Stimulated activated naive CD4-positive, alpha-beta T cell treated with Interleukin-2 at 50 U/mL for 16 hours (primary cell): Measurements from ENCODE around the gene TMEM243.
"Not testable (repeated sequence)": the region's sequence is repeated elsewhere in the genome, so short reads cannot be mapped to it uniquely, and the experiment has no call there.

Experiments
- DNase-seq: peaks from one replicate; lab custom pipeline; 2025; lab: John Stamatoyannopoulos, UW

TMEM243 gene

DNA sequence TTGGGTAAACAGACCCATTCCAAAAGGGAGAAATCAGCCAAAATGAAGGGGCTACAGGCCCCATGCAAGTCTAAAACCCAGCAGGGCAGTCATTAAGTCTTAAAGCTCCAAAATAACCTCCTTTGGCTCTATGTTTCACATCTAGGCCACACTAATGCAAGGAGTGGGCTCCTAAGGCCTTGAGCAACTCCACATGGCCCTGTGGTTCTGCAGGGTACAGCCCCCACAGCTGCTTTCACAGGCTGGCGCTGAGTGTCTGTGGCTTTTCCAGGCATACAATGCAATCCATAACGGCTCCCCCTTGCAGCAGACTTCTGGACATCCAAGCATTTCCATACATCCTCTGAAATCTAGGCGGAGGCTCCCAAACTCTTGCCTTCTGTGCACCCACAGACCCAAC, 9.0 kb downstream of the TMEM243 start:
- no peak for DNase-seq

DNA sequence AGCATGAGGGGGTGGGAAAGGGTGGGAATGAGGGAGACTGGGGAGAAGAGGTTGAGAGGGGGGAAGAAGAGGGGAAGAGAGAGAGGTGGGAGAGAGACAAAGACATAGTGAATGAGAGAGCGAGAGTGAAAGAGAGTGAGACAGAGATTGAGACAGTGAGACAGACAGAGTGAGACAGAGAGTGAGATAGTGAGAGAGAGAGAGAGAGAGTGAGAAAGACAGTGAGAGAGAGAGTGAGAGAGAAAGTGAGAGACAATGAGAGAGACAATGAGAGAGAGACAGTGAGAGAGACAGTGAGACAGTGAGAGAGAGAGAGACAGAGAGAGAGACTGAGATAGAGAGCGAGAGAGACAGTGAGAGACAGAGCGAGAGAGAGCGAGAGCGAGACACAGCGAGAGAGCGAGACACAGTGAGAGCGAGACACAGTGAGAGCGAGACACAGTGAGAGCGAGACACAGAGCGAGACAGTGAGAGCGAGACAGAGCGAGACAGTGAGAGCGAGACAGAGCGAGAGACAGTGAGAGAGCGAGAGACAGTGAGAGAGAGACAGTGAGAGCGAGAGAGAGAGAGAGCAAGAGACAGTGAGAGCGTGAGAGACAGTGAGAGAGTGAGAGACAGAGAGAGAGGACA, 10.1 kb downstream of the TMEM243 start:
- DNase-seq, result no peak

DNA sequence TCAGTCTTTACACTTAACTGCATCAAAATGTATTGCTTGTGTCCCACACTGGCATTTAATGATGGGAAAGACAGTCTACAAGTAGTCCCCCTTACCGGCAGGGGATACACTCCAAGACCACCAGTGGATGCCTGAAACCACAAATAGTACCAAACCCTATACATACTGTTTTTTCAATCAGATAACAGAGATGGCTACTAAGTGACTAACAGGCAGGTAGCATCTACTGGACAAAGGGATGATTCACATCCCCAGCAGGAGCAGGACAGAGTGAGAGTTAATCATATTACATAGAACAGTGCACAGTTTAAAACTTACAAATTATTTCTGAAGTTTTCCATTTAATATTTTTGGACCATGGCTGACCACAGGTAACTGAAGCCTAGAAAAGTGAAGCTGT, 13.2 kb downstream of the TMEM243 start:
- DNase-seq, result no peak

DNA sequence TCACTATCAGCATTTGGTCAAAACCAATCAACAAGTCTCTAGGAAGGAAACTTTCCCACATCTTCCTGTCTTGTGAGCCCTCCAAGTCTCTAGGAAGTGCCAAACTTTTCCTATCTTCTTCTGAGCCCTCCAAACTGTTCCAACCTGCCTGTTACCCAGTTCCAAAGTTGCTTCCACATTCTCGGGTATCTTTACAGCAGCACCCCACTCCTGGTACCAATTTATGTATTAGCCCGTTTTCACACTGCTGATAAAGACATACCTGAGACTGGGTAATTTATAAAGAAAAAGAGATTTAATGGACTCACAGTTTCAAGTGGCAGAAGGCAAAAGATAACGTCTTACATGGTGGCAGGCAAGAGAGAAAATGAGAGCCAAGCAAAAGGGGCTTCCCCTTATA, 13.8 kb downstream of the TMEM243 start:
- DNase-seq, result not testable (repeated sequence)

DNA sequence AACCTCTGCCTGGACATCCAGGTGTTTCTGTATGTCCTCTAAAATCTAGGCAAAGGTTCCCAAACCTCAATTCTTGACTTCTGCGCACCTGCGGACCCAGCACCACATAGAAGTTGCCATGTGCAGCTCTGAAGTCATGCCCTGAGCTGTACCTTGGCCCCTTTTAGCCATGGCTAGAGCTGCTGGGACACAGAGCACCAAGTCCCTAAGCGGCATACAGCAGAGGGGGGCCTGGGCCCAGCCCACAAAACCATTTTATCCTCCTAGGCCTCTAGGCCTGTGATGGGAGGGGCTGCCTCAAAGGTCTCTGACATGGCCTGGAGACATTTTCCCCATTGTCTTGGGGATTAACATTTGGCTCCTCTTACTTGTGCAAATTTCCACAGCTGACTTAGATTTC, 14.6 kb downstream of the TMEM243 start:
- DNase-seq, result no peak

DNA sequence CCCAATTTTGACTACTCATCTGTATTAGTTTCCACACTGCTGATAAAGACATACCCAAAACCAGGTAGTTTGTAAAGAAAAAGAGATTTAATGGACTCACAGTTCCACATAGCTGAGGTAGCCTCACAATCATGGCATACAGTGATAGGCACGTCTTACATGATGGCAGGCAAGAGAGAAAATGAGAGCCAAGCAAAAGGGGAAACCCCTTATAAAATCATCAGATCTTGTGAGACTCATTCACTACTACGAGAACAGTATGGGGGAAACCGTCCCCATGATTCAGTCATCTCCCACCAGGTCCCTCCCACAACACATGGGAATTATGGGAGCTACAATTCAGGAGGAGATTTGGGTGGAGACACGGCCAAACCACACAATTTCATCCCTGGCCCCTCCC, 15.6 kb downstream of the TMEM243 start:
- DNase-seq, result not testable (repeated sequence)

DNA sequence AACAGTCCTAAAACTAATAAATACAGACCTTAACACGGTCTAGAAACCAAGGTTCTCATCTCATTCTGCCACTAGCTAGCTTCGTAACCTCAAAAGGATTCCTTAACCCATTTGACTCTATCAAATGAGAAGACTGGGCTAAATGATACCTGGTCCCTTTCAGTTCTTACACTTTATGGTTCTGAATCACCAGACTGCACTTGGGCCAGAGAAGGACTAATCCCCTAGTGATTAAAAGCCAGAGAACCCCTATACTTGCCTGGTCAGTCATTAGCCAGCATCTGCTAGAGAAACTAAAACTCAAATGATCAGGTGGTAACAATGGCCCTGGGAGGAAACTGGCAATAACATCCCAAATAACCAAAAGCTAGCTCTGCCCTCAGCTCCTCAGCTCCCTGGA, 16.8 kb downstream of the TMEM243 start:
- no peak for DNase-seq

DNA sequence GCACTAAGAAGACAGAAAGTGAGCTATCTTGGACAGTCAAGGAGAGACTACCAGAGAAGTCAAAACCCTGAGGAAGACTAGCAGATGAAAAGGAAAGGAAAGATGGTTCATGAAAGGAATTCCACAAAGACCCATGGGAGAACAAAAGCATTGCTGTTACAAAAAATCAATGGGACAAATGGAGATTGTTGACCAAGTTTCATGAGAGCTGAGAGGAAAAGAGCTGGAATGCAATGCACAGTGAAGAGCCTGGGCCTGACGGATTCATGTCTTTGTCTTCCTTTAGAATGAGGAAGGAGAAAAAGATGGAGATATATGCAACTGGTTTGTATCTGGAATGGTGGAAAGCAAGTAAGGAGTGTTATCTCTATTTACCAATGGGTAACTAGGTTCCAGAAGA, 17.3 kb downstream of the TMEM243 start:
- DNase-seq, result no peak

DNA sequence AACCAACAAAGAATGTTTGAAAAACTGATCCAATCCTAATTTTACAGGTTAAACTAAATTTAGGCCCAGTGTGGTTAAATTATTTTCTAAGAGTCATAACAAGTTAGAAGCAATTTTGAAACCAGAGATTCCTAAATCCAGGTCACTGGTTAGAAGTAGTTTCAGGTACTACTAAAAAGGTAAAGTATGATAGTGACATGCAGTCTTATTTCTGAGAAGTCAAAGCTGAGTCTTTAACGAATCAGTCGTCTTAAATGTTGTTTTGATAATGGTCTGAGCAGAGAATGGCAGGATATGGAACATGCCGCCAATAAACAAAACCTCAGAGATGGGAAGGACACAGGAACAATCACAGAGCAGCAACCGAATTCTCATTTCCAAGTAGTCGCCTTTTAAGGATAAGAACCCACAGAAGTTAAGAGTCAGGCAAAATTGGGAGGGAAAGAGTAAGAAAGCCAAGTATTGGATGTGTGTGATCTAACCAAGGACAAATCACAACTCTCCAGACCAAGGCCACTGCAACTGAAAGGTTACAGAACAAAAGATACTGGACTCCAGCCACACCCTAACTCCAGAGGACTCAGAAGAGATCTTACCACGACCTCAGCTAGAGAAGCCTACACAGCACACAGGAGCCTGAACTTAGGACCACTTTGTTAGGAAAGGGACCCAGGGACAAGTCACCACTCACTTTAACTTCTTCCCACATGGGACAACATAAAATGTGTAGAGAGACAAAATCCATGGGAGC, 19.7 kb downstream of the TMEM243 start:
- no peak for DNase-seq

DNA sequence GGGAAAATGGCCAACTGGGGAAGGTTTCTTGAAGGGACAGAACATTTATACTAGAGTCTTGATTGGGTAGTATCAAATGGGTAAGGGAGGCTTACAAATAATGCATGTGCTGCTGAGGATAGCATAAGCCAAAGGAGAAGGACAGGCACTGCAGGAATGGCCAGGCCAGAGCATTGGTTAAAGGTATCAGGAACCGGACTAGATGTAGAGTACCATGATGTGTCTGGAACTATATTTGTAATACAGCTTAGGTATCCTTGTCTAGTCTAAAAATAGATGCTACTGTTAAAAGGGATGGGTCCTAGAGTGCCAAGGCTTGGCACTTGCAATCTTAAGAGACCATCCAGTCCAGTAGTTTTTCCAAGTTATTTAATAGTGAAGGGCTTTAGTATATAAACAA, 20.3 kb downstream of the TMEM243 start:
- DNase-seq, result no peak

DNA sequence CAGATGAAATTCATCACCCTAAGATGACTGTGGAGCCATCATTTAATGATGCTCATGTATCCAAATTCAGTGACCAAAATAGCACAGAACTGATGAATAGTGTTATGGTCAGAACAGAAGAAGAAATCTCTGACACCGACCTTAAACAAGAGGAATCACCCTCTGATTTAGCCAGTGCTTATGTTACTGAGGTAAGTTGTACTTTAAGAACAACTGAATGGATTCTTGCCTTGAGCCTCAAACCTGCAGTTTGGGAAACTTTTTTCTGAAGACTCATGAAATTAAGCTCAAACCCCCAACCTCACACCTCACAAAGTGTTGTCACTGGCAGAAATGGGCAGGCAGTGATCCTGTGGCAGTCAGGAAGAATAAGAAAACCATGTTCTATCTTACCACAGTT, 25.6 kb downstream of the TMEM243 start:
- DNase-seq, result no peak

DNA sequence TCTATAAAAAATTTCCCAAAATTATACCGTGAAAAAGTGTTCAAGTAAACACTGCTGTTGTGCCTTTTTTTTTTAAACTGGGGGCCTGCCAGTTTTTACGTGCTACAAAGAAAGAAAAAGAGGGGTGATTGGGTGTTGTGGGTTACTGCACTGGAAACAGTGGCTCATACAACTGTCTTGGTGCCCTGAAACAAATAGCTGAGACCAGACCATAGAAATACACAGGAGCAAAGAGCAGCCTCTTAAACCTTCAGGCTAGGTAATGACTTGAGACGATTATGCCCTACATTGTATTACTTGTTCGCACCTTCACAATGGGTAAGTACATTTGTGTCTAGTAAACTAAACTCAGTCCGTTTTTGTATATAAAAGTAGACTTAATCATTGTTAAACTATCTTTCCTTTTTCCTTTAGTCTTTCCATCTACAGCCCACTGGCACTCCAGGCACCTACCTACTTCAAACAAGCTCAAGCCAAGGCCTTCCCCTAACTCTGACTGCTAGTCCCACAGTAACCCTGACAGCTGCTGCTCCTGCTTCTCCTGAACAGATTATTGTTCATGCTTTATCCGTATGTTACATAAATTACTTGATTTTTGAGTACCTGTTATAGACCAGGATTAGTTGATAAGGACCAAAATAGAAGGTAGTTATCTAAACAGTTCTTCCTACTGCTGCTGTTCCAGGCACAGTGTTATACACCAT, 26.6 kb downstream of the TMEM243 start:
- no peak for DNase-seq

DNA sequence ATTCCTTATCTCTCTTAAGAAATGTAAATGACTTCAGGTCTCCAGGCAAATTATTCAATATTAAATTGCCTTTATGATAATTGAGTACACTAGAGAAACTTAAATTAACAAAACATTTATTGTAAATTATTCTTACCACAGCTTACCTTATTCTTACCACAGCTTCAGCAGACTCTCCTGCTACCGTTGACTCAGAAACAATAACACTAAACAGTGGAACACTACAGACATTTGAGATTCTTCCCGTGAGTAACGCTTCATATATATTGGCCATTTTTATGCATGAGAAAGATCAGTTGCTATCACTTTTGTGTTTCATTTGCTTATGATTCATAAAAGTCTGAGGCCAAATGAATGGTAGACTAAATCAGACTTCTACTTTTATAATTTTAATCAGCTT, 28.7 kb downstream of the TMEM243 start:
- DNase-seq, result no peak

DNA sequence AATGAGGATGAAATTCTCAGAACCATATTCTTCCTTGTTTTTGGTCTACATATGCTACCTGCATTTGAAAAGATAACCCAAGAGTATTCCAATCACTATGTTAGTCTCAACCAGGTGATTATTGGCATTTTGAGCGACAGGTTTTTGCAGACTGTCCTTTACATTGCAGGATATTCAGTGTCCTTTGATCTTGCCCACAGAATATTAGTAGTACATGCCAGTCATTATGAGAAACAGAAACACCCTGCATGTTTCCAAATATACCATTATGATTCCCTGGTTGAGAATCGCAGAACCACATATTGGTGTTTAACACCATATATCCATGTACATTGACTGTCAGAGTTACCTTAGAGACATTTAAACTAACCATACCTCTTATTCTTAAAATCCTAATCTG, 30.6 kb downstream of the TMEM243 start:
- no peak for DNase-seq

DNA sequence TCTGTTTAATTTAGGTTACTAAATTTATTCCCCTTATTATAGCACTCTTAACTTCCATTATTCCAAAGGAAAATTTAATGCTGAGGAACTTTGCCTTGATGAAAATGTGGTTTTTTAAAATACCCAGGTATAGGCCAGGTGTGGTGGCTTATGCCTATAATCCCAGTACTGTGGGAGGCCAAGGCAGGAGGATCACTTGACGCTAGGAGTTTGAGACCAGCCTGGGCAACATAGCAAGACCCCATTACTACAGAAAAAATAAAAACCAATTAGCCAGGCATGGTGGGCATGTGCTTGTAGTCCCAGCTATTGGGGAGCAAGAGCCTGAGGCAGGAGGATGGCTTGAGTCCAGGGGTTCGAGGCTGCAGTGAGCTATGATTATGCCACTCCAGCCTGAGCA, 32.4 kb downstream of the TMEM243 start:
- DNase-seq, result no peak

DNA sequence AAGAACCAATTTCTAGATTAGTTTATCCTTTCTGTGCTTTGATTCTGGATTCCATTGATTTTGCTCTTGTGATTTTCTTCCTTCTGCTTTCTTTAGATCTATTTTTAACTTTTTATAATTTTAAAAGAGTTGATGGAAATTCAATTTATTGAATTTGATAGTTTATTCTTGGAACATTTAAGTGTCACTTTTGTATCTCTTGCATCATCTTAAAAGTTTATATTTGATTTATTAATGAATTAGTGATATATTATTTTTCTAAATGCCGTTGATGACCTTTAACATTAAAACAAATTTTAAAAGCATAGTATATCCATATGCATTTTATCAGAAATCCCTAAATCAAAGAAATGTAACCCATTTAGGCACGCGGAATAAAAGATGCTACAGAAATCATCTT, 40.4 kb downstream of the TMEM243 start:
- DNase-seq, result no peak

DNA sequence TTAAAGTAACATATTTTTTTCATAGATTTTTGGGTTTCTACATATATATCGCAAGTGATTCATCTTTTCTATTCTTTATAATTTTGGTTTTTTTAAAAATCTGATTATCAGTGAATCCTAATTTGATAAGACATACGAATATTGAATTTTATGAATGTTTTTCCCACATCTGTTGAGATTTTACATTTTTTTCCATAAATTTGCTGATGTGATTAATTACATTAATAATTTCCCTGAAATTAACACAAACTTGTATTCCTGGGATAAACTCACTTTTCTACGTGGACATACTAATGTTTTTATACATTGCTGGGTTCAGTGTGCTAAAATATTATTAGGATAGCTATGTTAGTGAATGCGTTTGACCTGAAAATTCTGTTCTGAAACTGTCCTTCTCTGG, 41.2 kb downstream of the TMEM243 start:
- DNase-seq, result no peak

DNA sequence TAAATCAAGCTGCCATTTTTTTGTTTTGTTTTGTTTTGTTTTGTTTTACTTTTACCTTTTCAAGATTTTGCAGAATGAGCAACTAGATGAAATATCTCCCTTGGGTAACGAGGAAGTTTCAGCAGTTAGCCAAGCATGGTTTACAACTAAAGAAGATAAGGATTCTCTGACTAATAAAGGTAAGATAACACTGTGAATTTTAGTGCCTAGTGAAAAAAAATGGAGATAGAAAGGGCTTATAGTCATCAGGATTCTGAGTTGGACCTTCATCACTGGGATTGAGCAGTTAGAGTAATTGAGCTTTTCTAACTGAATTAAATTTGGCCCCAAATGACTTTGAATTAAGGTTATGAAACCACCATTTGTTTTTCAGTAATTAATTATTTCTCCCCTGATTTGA, 46.1 kb downstream of the TMEM243 start:
- no peak for DNase-seq

DNA sequence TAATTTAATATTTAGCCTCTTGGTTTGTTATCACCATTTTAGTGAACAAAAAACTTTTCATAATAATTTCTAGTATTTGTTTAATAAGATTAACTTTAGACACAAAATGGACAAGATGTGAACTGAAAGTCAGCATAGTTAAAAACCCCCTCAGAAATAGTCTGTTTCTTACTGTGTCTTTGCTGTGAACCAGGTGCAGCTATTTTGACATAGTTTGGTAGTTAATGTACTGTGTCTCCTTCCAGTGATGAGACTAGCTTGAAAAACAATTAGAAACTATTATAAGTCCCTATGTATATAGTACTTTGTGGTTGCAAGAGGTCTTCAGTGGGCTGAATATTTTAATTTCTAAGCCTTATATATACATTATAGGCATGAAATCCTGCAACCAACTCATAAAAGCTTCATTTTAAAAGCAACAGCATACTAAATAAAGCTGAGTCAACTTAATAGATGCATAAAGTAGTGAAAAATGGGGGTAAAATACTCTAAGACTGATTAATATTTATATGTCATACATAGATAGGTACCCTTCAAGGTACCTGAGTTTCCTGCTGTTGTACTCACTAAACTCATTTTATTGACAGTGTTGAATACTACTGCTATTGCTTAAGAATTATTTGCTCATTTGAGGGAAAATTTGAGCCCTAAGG, 48.1 kb downstream of the TMEM243 start:
- DNase-seq, result no peak

DNA sequence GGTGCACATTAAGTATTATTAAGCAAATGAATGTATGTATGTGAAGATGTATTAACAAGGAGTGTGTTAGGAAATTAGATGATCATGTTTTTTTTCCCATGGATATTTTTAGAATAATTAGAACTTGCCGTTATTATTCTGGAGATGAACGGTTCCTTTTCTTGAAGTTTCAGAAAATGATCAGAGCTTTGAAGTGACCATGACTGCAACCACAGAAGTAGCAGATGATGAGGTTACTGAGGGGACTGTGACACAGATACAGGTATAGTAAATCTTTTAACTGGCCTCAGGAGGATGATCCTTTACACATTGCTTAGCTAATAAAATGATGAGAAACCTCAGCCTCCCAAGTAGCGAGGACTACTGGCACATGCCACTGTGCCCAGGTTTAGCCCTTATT, 48.7 kb downstream of the TMEM243 start:
- DNase-seq, result no peak

DNA sequence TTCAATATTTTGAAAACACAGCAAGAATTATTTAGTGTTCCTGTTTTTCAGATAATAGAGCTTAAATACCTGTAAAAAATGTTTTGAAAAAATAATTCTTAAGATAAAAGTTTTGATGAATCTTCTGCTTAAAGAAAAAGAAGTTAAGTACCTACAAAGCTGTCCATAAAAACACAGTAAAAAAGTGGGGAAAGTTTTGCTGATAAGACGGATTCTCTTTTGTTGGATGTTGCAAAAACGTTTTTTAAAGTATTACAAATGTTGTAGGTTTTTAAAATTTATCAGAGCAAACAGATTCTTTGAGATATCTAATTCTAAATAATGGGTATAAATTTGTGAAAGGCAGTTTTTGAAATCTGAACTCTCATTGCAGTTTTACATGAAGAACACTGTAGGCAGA, 55.1 kb downstream of the TMEM243 start:
- DNase-seq, result no peak

DNA sequence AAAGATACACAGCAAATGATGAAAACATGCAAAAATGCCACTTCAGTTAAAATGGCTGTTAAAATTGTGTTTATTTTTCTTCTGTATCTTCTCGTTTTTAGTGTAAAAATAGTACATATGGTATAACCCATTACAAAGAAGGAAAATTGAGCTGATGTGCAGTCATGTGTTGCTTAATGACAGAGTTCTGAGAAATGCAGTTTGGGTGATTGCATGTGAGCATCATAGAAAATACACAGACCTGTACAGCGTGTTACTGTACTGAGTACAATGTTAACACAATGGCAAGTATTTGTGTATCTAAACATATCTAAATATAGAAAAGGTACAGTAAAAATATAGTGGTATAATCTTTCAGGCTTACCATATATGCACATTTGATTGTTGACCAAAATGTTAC, 60.0 kb downstream of the TMEM243 start:
- DNase-seq, result no peak

DNA sequence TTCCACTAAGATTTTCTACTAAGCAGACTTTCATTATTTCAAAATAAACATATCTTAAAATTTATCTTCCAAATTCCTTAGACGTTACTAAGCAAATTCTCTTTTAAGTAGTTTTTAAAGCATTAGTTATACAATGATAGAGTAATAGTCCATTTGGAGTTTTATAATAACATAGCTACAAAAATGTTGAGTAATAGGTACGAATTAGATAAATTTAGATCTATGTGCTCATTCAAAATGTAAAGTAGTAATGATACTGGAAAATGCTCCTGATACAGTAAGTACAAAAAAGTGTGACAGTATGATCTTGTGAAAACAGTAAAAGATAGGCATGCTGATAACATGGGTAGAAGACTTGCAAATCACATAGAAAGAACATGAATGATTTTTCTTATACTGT, 62.8 kb downstream of the TMEM243 start:
- no peak for DNase-seq
